Lung microvascular endothelial cell (primary cell): ENCODE data around the gene OPCML. TPM values are rescaled to one million over a fixed set of nuclear protein-coding genes. Genes with fewer than 3 reads are reported as not detected.

Experiments used
- DNase-seq, 2 donors: peaks; one replicate each; pipeline versions ENCODE4 v3.0.0 to v3.0.0-alpha.2; 2010; ENCODE audit warnings: low read depth in 2 of 2
- total RNA-seq: library from RNA; depleted of rRNA; stranded (reverse); fragments of >200 nt; gene quantifications from 2 replicates; pipeline ENCODE4 v1.2.1, GENCODE V29; 2014

The OPCML gene
- total RNA-seq, 1 donor from 2014 or later, result not detected

GRCh38 chr11:132988411-132988810 is 543.9 kb downstream of the OPCML start:
- DNase-seq, result no peak

- no peak for DNase-seq
These were observed 544.4 kb downstream of the OPCML start for GRCh38 chr11:132987936-132988335.

DNA sequence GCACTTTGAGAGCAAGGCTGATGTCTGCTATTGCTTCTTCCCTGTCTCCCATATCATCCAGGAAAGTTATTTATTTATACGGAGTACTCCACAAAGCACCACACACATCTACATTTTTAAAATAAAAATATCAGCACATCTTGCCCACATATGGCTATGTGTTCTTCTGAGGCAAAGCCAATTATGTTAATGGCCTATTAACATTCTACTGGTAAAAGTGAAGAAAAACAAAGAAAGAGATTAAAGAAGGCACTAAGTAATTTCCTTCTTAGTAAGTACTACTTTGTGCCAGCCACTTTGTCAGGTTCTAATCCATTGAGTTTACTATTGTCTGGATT is 548.7 kb downstream of the OPCML start:
- DNase-seq, result no peak

DNA sequence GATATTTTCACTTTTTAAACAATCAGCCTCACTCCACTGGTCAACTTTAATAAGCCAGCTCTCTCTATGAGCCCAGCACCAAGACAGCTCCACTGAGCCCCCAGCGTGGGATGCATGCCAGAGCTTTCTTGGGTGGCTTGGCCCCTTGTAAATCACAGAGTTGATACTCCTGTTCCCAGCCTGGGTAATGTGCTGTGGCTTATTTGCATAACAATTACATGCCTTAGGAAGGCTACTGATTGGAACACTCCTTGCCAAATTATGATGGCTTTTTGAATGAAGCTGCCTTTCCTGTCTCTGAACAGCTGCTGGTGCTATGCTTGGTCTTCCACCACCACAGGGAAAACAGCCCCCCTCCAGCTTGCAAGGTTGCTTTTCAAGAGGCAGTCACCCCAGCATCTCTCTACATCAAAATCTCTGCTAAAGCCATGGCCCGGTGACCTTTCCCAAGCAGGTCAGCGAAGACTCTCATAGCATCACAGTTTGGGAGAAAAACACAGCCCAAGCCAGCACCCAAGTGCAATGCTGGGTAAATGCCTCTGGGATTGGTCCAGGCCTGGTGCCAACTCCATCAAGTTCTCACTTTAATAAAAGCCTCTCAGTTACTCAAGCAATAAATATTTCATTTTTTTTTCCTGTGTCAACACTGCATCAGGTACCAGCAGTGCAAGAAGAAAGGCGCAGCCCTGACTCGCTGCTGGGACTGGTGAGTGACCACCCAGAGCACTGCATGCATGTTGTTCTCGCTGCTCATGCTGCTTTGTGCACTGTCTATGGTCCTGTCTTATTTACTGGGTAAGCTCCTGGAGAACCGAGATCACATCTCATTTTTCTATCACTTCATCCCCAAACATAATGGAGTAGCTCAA is 549.3 kb downstream of the OPCML start:
- no peak for DNase-seq

- no peak for DNase-seq
These were observed 551.0 kb downstream of the OPCML start for GRCh38 chr11:132981131-132981956.

- DNase-seq, result no peak
These were observed 551.6 kb downstream of the OPCML start for GRCh38 chr11:132980670-132981069.

DNA sequence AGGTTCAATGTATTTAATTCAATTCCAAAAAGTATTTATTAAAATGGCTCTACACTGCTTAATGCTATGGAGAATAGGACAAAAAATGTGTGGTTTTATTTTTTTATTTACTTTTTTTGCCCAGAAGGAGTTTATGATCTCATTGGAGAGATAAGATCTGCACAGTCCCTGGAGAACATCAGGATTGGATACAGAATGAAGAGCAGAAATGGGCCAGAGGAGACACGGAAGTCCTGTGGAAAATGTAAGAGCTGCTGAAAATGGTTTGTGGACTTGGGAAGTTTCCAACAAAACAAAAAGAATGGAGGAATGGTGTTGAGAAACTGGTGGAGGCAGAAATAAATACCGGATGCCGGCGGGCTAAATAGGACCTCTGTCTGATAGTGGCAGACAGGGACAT is 554.6 kb downstream of the OPCML start:
- DNase-seq, result no peak

- DNase-seq, result no peak
These were observed 555.1 kb downstream of the OPCML start for GRCh38 chr11:132977241-132977640.

DNA sequence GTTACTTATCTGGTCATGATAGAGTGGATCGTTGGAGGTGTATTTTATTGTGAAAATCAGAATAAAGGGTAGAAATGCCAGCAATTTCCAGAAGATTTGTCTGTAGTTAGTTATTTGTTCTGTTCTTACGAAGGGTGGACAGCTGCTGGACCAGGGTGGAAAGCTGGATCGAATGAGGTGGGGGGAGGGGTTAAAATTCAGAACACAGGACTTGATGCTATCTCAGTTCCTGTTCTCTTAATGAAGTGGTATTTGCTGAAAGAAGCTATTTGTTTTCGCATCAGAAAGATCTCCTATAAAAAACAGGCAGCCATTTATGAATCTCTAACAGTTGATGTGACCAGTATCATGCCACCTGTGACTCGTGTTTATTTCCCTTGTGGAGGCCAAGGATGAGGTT is 556.2 kb downstream of the OPCML start:
- DNase-seq, result no peak

GRCh38 chr11:132973686-132974085 is 558.6 kb downstream of the OPCML start:
- DNase-seq, result no peak

GRCh38 chr11:132972565-132972964 is 559.7 kb downstream of the OPCML start:
- DNase-seq, result no peak

GRCh38 chr11:132971351-132971750 is 561.0 kb downstream of the OPCML start:
- no peak for DNase-seq

GRCh38 chr11:132969892-132970291 is 562.4 kb downstream of the OPCML start:
- DNase-seq, result no peak

DNA sequence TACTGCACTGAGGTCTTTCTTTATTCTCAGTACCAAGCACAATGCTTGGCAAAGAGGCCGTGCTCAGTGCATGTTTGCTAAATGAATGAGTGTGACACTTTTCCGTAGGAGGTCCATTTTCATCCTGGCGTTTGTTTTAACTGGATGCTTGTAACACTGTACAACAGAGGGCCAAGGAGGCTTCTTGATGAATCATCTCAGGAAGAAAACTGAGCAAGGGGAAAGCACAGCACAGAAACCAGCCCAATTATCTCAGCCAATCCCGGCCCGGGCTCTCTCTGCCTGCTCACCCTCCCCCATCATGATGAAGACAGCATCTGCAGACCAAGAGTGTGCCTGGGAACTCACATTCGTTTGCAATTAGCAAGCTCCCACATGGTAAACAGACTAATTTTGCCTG is 570.3 kb downstream of the OPCML start:
- DNase-seq, result no peak

DNA sequence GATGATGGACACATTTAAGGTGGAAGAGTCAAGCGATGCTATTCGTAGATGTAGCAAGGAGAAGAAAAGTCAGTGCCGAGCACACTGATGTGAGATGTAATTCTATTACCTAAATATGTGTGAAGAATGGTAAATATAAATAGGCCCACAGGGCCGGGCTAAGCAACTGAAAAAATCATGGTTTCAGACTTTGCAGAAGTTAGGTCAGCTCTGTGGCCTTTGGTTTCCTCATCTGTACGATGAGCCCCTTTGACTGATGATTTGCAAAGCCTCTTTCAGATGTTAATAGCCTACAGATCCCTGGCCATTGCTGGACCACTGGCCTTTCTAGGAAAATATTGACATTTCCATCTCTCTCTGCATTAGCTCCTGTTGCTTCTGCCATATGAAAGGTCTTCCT is 570.8 kb downstream of the OPCML start:
- DNase-seq, result no peak

GRCh38 chr11:132960273-132961078 is 571.8 kb downstream of the OPCML start:
- peak in 1 of 2 donors; percentile 4 for DNase-seq

GRCh38 chr11:132959693-132960092 is 572.6 kb downstream of the OPCML start:
- no peak for DNase-seq

- no peak for DNase-seq
These were observed 574.4 kb downstream of the OPCML start for GRCh38 chr11:132957881-132958280.

GRCh38 chr11:132948252-132948651 is 584.0 kb downstream of the OPCML start:
- DNase-seq, result no peak

GRCh38 chr11:132944569-132944944 is 587.7 kb downstream of the OPCML start:
- DNase-seq, result no peak

- DNase-seq, result no peak
These were observed 588.4 kb downstream of the OPCML start for GRCh38 chr11:132943706-132944568.
